ENCODE measurements around the gene FNDC3B. TPM values are rescaled to one million over a fixed set of nuclear protein-coding genes. Genes with fewer than 3 reads are reported as not detected.

The FNDC3B gene
- total and polyA plus RNA-seq, 2 donors (not counting 3 experiments of a cell fraction or from before 2014, with no cell fraction given), result 91.6 to 295 TPM

GRCh38 chr3:172087602-172088580, 48.5 kb downstream of the FNDC3B start:
- no peaks in the 10 kb centered on the region for H3K9me3 ChIP-seq (replicated peaks; ENCODE audit: control insufficient read depth, insufficient read depth, low read length)
- H3K27me3 ChIP-seq (ENCODE audit: control insufficient read depth in 2 of 2, insufficient read depth in 2 of 2, low read length in 2 of 2), result no peaks in the 10 kb centered on the region
- BruUV-seq (replicated peaks), result no TSS peak
- peaks cover 37% of the 10 kb centered on the region for H3K4me1 ChIP-seq (ENCODE audit: control insufficient read depth, extremely low read depth, insufficient read depth, low read length)
- H3K4me2 ChIP-seq (ENCODE audit: insufficient read depth, low read length), result no peak overlapping the region
- CTCF ChIA-PET, result interaction anchor here (1.3 to 2.4 kb wide), 5 partner anchors 13 to 297 kb away, joined by 3 to 5 read pairs (median 3); no protein-coding TSS in a partner anchor
- no peak for TF ChIP-seq EZH2 (IDR thresholded peaks at IDR 0.05; ENCODE audit: borderline replicate concordance, low read depth, low read length, severe bottlenecking)
- TF ChIP-seq POLR2AphosphoS5 (IDR thresholded peaks at IDR 0.05; ENCODE audit: insufficient read depth, low read depth, low read length), result no peak
- TF ChIP-seq FOS (IDR thresholded peaks at IDR 0.05; ENCODE audit: borderline replicate concordance, insufficient read depth, low read length), result no peak
- TF ChIP-seq MYC (IDR thresholded peaks at IDR 0.05; ENCODE audit: low read depth, low read length), result no peak
- TF ChIP-seq MAX (IDR thresholded peaks at IDR 0.05; ENCODE audit: insufficient read depth, insufficient read length), result no peak
- no peak for TF ChIP-seq GATA2 (IDR thresholded peaks at IDR 0.05; ENCODE audit: insufficient read depth, insufficient read length, low read depth, low read length)
- TF ChIP-seq POLR2A (IDR thresholded peaks at IDR 0.05; ENCODE audit: low read depth, low read length), result no peak
- no peak for TF ChIP-seq JUN (IDR thresholded peaks at IDR 0.05; ENCODE audit: borderline replicate concordance, insufficient read depth, insufficient read length, low read depth)
- no peak for TF ChIP-seq CTCF (IDR thresholded peaks at IDR 0.05; ENCODE audit: extremely low read depth in 1 of 2, insufficient read depth in 1 of 2, low read depth in 1 of 2, low read length in 2 of 2)
- no peak overlapping the region for H2AFZ ChIP-seq (ENCODE audit: low read depth, low read length)
- no peak overlapping the region for H3K4me3 ChIP-seq (replicated peaks in 1 of 3; ENCODE audit: insufficient read depth in 1 of 3, low read depth in 1 of 3, low read length in 3 of 3)
- H3K79me2 ChIP-seq (ENCODE audit: control insufficient read depth, insufficient read depth, low read length), result peaks cover 98% of the 10 kb centered on the region
- FAIRE-seq, result no peak
- no peak for DNase-seq (ENCODE audit: low read depth, low spot score)
- dilution Hi-C loops (cut with MboI; ENCODE audit: extremely low pct_ligation_motif_present, low sequenced_read_pairs) (no loop called here), intact Hi-C loops (cut with micrococcal nuclease) (no loop called here)
- H4K20me1 ChIP-seq (replicated peaks; ENCODE audit: control insufficient read depth, extremely low read depth, insufficient read depth, low read length), result peaks cover 14% of the 10 kb centered on the region
- POLR2A ChIA-PET, result no interaction called here
- no peak overlapping the region for H3K9ac ChIP-seq (replicated peaks; ENCODE audit: extremely low read depth, insufficient read depth, low read length)
- H3K36me3 ChIP-seq (ENCODE audit: control insufficient read depth in 2 of 2, extremely low read depth in 1 of 2, insufficient read depth in 2 of 2, low read length in 2 of 2), result peaks cover 3 to 5% of the 10 kb centered on the region in 2 experiments
- H3K27ac ChIP-seq (ENCODE audit: insufficient read depth, low read depth, low read length), result no peak overlapping the region
- no peaks in the 10 kb centered on the region for H3K9me1 ChIP-seq (replicated peaks; ENCODE audit: control insufficient read depth, extremely low read depth, insufficient read depth, low read length)
